HEK293T (cell line): ENCODE measurements around the gene CRIM1.

Experiments
- BHLHE40 ChIP-seq: fragments of 450-650 bp; IDR thresholded peaks from 2 replicates; pipeline ENCODE4 v1.6.1; 2016; ENCODE audit warnings: mild to moderate bottlenecking, moderate library complexity, borderline replicate concordance
- CTBP1 ChIP-seq: fragments of 450-650 bp; IDR thresholded peaks from 2 replicates; pipeline ENCODE4 v1.6.1; 2016; ENCODE audit warnings: borderline replicate concordance
- ELF4 ChIP-seq: fragments of 450-650 bp; IDR thresholded peaks from 2 replicates; pipeline ENCODE4 v1.6.1; 2017; ENCODE audit warnings: antibody characterized with exemption
- FOXM1 ChIP-seq: fragments of 450-650 bp; IDR thresholded peaks from 2 replicates; pipeline ENCODE4 v1.6.1; 2017; ENCODE audit warnings: mild to moderate bottlenecking, borderline replicate concordance
- L3MBTL2 ChIP-seq: fragments of 450-650 bp; conservative IDR thresholded peaks from 2 replicates; pipeline ENCODE4 v1.6.1; 2016; ENCODE audit warnings: mild to moderate bottlenecking
- LEF1 ChIP-seq: fragments of 450-650 bp; IDR thresholded peaks from 2 replicates; pipeline ENCODE4 v1.6.1; 2017; ENCODE audit warnings: mild to moderate bottlenecking, borderline replicate concordance
- SP1 ChIP-seq: fragments of 450-650 bp; IDR thresholded peaks from 2 replicates; pipeline ENCODE4 v1.6.1; 2017

- TF ChIP-seq L3MBTL2 (no peak), BHLHE40 (no peak), ELF4 (no peak), CTBP1 (no peak), FOXM1 (no peak), SP1 (no peak), LEF1 (no peak)
These were observed 12.9 kb downstream of the CRIM1 start for GRCh38 chr2:36368438-36368837.
